PFSK-1 (cell line): ENCODE results near the gene NECAB2.

Experiments
- FOXP2 ChIP-seq: optimal IDR thresholded peaks from 2 replicates; pipeline ENCODE3; 2011; ENCODE audit warnings: borderline replicate concordance, control low read depth, inconsistent platforms; ENCODE audit not compliant: insufficient read depth; ENCODE audit errors: extremely low read length, extremely low read depth
- POLR2AphosphoS5 ChIP-seq: IDR thresholded peaks from 2 replicates; pipeline ENCODE4 v1.6.1; 2012; ENCODE audit warnings: low read depth, mild to moderate bottlenecking, control low read depth, low read length, moderate library complexity
- REST ChIP-seq, 2 experiments: IDR thresholded peaks; 2 replicates each; pipeline versions ENCODE4 v1.6.1 to v1.8.0; 2011 to 2012; ENCODE audit warnings: low read depth in 2 of 2, low read length in 2 of 2, control low read depth in 1 of 2, inconsistent platforms in 1 of 2, mild to moderate bottlenecking in 1 of 2, moderate library complexity in 1 of 2; ENCODE audit not compliant: insufficient read depth in 1 of 2
- SIN3A ChIP-seq: IDR thresholded peaks from 2 replicates; pipeline ENCODE4 v1.6.1; 2012; ENCODE audit warnings: mild to moderate bottlenecking, low read length, moderate library complexity, borderline replicate concordance; ENCODE audit not compliant: insufficient read depth
- TAF1 ChIP-seq: IDR thresholded peaks from 2 replicates; pipeline ENCODE4 v1.6.1; 2012; ENCODE audit warnings: low read length, control low read depth, borderline replicate concordance; ENCODE audit not compliant: insufficient read depth

DNA sequence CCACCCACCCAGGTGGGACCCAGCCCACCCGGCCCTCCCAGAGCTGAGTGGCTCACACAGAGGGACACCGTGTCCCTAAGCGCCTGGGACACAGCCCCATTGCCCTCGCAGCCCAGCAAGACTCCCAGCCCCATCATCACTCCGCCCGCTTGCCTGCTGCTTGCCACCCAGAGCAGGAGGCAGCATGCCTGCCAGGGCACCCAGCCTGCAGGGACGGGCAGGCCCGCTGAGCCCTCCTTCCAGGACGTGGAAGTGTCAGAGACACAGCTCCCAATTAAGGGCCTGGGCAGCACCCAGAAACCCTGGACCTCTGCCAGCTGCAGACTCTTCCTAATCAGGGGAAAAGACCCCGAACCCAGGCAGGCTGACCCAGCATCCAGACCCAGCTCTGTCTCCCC, 32.2 kb upstream of the NECAB2 start:
- TF ChIP-seq REST (IDR thresholded peaks at IDR 0.05; ENCODE audit: insufficient read depth in 1 of 2, low read depth in 2 of 2, low read length in 2 of 2) (no peak), POLR2AphosphoS5 (no peak), TAF1 (no peak), SIN3A (no peak), FOXP2 (no peak)
